Fibroblast of mammary gland (primary cell): Measurements from ENCODE around the gene GRPEL1.

Experiments used
- DNase-seq: peaks from one replicate; pipeline ENCODE4 v3.0.0-alpha.2; 2010; ENCODE audit warnings: low read depth
- H3K4me3 ChIP-seq: 2 replicates; pipeline ENCODE4 v1.5.1; 2011; ENCODE audit warnings: low read depth, mild to moderate bottlenecking, low read length, moderate library complexity; ENCODE audit not compliant: control insufficient read depth
- TF ChIP-seq, protein P1 (sequence below): conservative IDR thresholded peaks from 2 replicates; pipeline ENCODE4 v1.5.1; 2011; ENCODE audit warnings: low read depth, low read length, inconsistent platforms; ENCODE audit not compliant: control insufficient read depth, insufficient read depth

GRPEL1 gene

DNA sequence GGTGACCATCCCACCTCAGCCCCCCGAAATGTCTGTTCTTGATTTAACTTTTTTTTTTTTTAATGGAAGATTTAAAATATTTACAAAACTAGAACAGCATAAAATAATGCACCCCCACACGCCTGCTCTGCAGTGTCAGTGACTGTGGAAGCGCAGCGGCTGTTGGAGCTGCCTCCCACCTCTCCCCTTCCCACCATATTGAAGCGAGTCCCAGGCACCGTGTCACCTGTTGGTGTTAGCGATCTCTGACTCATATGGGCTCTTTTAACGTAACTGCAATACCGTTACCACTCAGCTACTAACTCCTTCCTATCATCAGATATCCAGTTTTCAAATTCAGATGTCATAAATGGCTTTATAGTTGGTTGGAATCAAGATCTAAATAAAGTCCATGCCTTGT, 41.8 kb downstream of the GRPEL1 start:
- no peak overlapping the region for H3K4me3 ChIP-seq
- TF ChIP-seq, protein P1, sequence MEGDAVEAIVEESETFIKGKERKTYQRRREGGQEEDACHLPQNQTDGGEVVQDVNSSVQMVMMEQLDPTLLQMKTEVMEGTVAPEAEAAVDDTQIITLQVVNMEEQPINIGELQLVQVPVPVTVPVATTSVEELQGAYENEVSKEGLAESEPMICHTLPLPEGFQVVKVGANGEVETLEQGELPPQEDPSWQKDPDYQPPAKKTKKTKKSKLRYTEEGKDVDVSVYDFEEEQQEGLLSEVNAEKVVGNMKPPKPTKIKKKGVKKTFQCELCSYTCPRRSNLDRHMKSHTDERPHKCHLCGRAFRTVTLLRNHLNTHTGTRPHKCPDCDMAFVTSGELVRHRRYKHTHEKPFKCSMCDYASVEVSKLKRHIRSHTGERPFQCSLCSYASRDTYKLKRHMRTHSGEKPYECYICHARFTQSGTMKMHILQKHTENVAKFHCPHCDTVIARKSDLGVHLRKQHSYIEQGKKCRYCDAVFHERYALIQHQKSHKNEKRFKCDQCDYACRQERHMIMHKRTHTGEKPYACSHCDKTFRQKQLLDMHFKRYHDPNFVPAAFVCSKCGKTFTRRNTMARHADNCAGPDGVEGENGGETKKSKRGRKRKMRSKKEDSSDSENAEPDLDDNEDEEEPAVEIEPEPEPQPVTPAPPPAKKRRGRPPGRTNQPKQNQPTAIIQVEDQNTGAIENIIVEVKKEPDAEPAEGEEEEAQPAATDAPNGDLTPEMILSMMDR = no peak

DNA sequence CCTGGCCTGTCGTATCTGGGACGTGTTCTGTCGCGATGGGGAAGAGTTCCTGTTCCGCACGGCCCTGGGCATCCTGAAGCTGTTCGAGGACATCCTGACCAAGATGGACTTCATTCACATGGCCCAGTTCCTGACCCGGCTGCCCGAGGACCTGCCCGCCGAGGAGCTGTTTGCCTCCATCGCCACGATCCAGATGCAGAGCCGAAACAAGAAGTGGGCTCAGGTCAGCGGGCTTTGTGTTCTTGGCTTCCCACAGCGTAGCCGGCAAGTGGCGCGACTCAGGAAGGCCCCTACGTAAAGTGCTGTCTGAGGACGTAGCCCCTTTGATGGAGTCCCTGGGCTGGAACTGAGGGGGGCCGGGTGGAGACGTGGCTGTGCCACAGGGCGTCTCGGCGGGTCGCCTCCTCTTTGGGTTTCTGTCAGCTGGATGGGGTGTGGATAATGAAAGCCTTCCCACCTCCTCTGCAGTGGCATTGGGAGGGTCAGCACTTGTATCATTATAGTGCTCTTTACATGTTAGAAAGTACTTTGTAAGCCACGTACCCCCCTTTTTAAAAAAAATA, 42.7 kb downstream of the GRPEL1 start:
- no peak for DNase-seq
- no peak overlapping the region for H3K4me3 ChIP-seq
- TF ChIP-seq, protein P1 = no peak

More for the DNA sequence above, 41.8 kb downstream of the GRPEL1 start:
- no peak for DNase-seq

DNA sequence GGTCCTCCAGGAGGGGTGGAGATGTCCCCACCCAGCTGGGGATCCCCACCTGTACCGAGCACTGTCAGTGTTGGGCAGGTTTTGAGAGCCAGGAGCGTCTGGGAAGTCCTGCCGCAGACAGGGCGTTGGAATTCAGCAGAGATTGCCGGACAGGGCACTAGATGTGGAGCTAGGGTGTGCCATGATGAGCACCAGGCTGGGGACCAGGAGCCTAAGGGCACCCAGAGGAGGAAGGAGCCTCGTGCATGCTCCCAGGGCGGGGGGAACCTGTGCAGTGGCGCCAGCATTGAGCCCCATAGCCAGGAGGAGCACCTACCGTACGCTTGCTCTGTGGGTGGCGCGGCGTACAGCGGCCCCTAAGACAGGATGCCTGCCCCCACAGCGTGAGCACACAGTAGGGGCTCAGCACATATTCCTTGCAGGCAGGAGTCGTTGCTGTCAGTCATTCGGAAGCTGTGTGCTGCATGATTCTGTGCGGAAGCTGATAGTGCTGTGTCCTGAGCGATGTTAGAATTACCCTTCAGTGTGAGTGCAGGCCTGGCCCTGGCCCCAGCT, 43.5 kb downstream of the GRPEL1 start:
- DNase-seq = no peak
- H3K4me3 ChIP-seq = no peak overlapping the region
- TF ChIP-seq, protein P1 = no peak

GRCh38 chr4:7023901-7024300, 44.0 kb downstream of the GRPEL1 start:
- DNase-seq = no peak
- no peak overlapping the region for H3K4me3 ChIP-seq
- TF ChIP-seq, protein P1 = no peak

GRCh38 chr4:7023486-7023885, 44.4 kb downstream of the GRPEL1 start:
- TF ChIP-seq, protein P1 = no peak
- no peak for DNase-seq
- H3K4me3 ChIP-seq = no peak overlapping the region

DNA sequence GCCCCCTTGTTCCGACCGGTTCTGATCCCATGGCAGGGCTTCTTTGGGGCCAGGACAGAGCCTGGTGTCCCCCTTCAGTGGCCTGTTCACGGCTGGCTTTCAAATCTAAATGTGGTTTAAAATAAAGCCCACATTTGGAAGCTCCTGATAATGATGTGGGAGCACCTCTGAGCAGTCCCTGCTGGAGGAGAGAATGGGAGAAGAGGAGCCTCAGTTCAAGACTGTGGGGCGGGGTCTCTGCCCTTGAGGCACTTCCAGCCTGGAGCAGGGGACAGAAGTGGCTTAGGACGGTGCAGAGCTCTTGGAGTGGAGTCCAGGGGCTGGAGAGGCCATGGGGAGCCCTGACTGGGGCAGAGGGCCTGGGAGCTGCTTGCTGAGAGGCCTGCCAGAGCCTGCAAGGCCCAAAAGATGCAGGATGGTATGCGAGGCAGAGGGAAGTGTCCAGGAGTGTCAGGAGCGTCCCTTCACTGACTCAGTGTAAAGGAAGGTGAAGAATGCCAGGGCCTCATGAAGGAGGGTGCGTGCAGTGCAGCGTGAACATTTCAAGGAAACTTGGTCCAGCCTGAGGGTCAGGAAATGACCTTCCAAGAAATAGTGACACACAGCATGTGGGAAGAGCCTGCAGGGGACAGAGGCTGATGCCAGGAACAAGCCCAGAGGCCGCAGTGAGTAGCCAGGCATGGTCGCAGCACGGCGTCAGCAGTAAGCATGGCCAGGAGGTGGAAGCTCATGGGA, 45.8 kb downstream of the GRPEL1 start:
- H3K4me3 ChIP-seq = no peak overlapping the region
- peak; percentile 36 for DNase-seq
- TF ChIP-seq, protein P1 = no peak

- no peak overlapping the region for H3K4me3 ChIP-seq
- DNase-seq = no peak
- TF ChIP-seq, protein P1 = no peak
Observed at GRCh38 chr4:7021355-7021754, 46.5 kb downstream of the GRPEL1 start.
